GM12873 (cell line): ENCODE data around the gene UBE2L5.

Source experiments
- CTCF ChIP-seq: IDR thresholded peaks from 2 replicates; pipeline ENCODE4 v1.5.1; 2012; ENCODE audit warnings: low read depth, mild to moderate bottlenecking, moderate library complexity, low read length, control low read depth; ENCODE audit not compliant: insufficient read depth; ENCODE audit errors: missing control alignments

Gene UBE2L5

GRCh38 chr13:30382836-30383525 lies 39.3 kb upstream of the UBE2L5 start:
- TF ChIP-seq CTCF: no peak

GRCh38 chr13:30388406-30389283 lies 33.6 kb upstream of the UBE2L5 start:
- no peak for TF ChIP-seq CTCF

GRCh38 chr13:30391956-30392680 lies 30.2 kb upstream of the UBE2L5 start:
- no peak for TF ChIP-seq CTCF

- TF ChIP-seq CTCF: no peak
These were observed 29.6 kb upstream of the UBE2L5 start for GRCh38 chr13:30392681-30393045.

- no peak for TF ChIP-seq CTCF
These were observed 27.5 kb upstream of the UBE2L5 start for GRCh38 chr13:30394751-30395191.

GRCh38 chr13:30395192-30396158 lies 26.8 kb upstream of the UBE2L5 start:
- no peak for TF ChIP-seq CTCF
